Measurements from ENCODE around the gene TENM3.

Gene TENM3

DNA sequence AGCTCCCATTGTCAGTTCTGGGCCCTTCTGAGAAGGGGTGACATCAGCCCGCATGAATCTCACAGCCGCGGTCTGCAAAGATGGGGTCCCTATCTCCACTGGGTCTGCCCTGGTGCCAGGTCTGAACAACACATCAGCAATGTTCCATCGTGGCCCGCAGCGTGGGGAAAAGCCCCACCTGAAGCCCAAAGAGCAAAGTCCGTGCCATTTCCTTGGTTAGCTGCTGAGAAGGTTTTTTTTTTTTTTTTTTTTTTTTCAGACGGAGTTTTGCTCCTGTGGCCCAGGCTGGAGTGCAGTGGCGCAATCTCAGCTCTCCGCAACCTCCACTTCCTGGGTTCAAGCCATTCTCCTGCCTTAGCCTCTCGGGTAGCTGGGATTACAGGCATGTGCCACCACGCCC lies 594.6 kb downstream of the TENM3 start:
- no peak for DNase-seq (ENCODE audit: low read depth)
- no peak for TF ChIP-seq MYC (IDR thresholded peaks at IDR 0.05; ENCODE audit: low read depth, low read length)
- TF ChIP-seq, protein P1, sequence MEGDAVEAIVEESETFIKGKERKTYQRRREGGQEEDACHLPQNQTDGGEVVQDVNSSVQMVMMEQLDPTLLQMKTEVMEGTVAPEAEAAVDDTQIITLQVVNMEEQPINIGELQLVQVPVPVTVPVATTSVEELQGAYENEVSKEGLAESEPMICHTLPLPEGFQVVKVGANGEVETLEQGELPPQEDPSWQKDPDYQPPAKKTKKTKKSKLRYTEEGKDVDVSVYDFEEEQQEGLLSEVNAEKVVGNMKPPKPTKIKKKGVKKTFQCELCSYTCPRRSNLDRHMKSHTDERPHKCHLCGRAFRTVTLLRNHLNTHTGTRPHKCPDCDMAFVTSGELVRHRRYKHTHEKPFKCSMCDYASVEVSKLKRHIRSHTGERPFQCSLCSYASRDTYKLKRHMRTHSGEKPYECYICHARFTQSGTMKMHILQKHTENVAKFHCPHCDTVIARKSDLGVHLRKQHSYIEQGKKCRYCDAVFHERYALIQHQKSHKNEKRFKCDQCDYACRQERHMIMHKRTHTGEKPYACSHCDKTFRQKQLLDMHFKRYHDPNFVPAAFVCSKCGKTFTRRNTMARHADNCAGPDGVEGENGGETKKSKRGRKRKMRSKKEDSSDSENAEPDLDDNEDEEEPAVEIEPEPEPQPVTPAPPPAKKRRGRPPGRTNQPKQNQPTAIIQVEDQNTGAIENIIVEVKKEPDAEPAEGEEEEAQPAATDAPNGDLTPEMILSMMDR (IDR thresholded peaks at IDR 0.05; ENCODE audit: low read depth, low read length), result no peak
- no peak for TF ChIP-seq POLR2A (IDR thresholded peaks at IDR 0.05; ENCODE audit: extremely low read depth, insufficient read length)
- TF ChIP-seq MAX (IDR thresholded peaks at IDR 0.05; ENCODE audit: low read depth, low read length), result no peak
- H3K4me3 ChIP-seq (ENCODE audit: low read depth, low read length), result no peak overlapping the region

DNA sequence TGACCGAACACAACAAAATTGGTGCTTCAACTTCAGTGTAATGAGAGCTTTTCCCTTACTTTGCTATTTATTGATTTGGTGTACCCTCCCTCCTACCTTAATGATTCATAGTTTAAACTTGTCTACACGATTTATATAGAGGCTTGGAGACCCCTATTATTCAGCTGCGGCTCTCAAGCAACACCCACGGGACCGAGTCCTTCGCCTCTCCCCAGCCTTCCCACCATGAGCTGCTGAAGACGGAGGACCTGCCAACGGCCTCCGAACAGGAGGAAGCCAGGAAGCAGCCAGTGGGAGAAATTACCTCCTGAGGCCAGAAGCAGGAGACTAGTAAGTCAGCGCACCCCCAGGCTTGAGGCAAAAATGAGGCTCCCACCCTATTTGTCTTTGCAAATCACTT lies 595.3 kb downstream of the TENM3 start:
- DNase-seq (ENCODE audit: low read depth), result no peak

DNA sequence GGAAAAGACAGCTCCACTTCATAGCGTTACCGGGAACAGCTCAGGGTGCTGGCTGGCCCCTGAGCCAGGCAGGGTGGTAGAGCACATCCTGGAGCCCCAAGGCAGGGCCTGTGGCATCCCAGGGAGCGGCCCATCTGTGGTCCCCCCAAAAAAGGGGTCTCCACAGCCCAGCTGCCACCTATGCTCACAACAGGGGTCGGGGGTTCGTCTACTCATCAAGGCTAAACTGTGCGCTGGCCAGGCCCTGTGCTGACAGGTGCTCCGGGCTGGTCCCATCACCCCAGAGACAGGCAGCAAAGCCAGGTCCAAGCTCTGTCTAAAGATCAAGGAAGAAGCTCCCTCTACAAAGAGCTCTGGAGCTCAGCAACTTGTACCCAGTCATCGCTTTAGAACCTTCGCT lies 596.1 kb downstream of the TENM3 start:
- no peak overlapping the region for H3K4me3 ChIP-seq (ENCODE audit: low read depth, low read length)
- no peak for DNase-seq (ENCODE audit: low read depth)
- no peak for TF ChIP-seq MYC (IDR thresholded peaks at IDR 0.05; ENCODE audit: low read depth, low read length)
- TF ChIP-seq MAX (IDR thresholded peaks at IDR 0.05; ENCODE audit: low read depth, low read length), result no peak
- TF ChIP-seq, protein P1 (IDR thresholded peaks at IDR 0.05; ENCODE audit: low read depth, low read length), result no peak
- no peak for TF ChIP-seq POLR2A (IDR thresholded peaks at IDR 0.05; ENCODE audit: extremely low read depth, insufficient read length)

More for the DNA sequence above, 595.3 kb downstream of the TENM3 start:
- no peak overlapping the region for H3K4me3 ChIP-seq (ENCODE audit: low read depth, low read length)
- no peak for TF ChIP-seq MYC (IDR thresholded peaks at IDR 0.05; ENCODE audit: low read depth, low read length)
- no peak for TF ChIP-seq MAX (IDR thresholded peaks at IDR 0.05; ENCODE audit: low read depth, low read length)
- TF ChIP-seq, protein P1 (IDR thresholded peaks at IDR 0.05; ENCODE audit: low read depth, low read length), result no peak
- TF ChIP-seq POLR2A (IDR thresholded peaks at IDR 0.05; ENCODE audit: extremely low read depth, insufficient read length), result no peak

- TF ChIP-seq MYC (IDR thresholded peaks at IDR 0.05; ENCODE audit: low read depth, low read length), result no peak
- TF ChIP-seq MAX (IDR thresholded peaks at IDR 0.05; ENCODE audit: low read depth, low read length), result no peak
- TF ChIP-seq POLR2A (IDR thresholded peaks at IDR 0.05; ENCODE audit: extremely low read depth, insufficient read length), result no peak
- TF ChIP-seq, protein P1 (IDR thresholded peaks at IDR 0.05; ENCODE audit: low read depth, low read length), result no peak
- DNase-seq (ENCODE audit: low read depth), result no peak
- no peak overlapping the region for H3K4me3 ChIP-seq (ENCODE audit: low read depth, low read length)
These were observed 596.9 kb downstream of the TENM3 start for GRCh38 chr4:182840108-182840507.

GRCh38 chr4:182842104-182842600 lies 599.0 kb downstream of the TENM3 start:
- DNase-seq (ENCODE audit: low read depth), result no peak
- TF ChIP-seq MAX (IDR thresholded peaks at IDR 0.05; ENCODE audit: low read depth, low read length), result no peak
- TF ChIP-seq, protein P1 (IDR thresholded peaks at IDR 0.05; ENCODE audit: low read depth, low read length), result no peak
- TF ChIP-seq POLR2A (IDR thresholded peaks at IDR 0.05; ENCODE audit: extremely low read depth, insufficient read length), result no peak
- TF ChIP-seq MYC (IDR thresholded peaks at IDR 0.05; ENCODE audit: low read depth, low read length), result no peak

More at GRCh38 chr4:182842104-182842600, 599.0 kb downstream of the TENM3 start:
- H3K4me3 ChIP-seq (ENCODE audit: low read depth, low read length), result no peak overlapping the region
